ENCODE data around the gene SMG6. TPM values are rescaled to one million over a fixed set of nuclear protein-coding genes. Genes with fewer than 3 reads are reported as not detected.

The SMG6 gene
- total and polyA plus RNA-seq, 2 of the 13 experiments (the other 11 are each of a cell fraction or from before 2014, with no cell fraction given): 4.6 to 14.6 TPM

DNA sequence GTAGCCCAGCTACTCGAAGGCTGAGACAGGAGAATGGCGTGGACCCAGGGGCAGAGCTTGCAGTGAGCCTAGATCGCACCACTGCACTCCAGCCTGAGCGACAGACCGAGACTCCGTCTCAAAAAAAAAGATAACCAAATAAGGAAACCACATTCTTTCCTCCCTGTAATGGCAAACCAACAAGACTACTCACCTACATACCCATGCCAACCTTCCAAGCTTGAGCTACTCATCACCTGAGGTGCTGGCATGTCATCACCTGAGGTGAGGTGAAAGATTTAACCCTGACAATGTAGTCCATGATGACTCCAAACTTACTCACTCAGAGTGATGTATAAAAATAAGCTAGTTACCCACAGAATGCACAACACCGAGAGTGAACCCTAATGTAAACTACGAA, 85.2 kb downstream of the SMG6 start:
- Histone ChIP-seq H3K27me3 (ENCODE audit: control insufficient read depth in 1 of 2, insufficient read depth in 2 of 2, low read length in 2 of 2) (no peaks in the 10 kb centered on the region), H3K9ac (ENCODE audit: insufficient read depth, low read depth, low read length) (no peak overlapping the region), H4K20me1 (ENCODE audit: insufficient read depth, low read length) (no peaks in the 10 kb centered on the region), H3K9me3 (ENCODE audit: low read length) (no peaks in the 10 kb centered on the region), H3K4me3 (replicated peaks in 1 of 3; ENCODE audit: insufficient read depth in 1 of 3, low read depth in 2 of 3, low read length in 3 of 3) (no peak overlapping the region), H3K27ac (ENCODE audit: extremely low read length, insufficient read depth, low read length) (no peak overlapping the region), H2AFZ (ENCODE audit: low read length) (no peak overlapping the region), H3K4me2 (ENCODE audit: low read depth, low read length) (no peak overlapping the region), H3K79me2 (ENCODE audit: insufficient read depth, low read length) (no peaks in the 10 kb centered on the region), H3K4me1 (ENCODE audit: insufficient read depth, low read length) (peaks cover 18% of the 10 kb centered on the region), H3K36me3 (replicated peaks in 1 of 2; ENCODE audit: control insufficient read depth in 1 of 2, insufficient read depth in 2 of 2, low read length in 2 of 2) (peaks cover 0 to 6% of the 10 kb centered on the region in 2 experiments; a peak in 3 of 5 replicates)
- FAIRE-seq (no peak), DNase-seq (ENCODE audit: low spot score) (no peak), ATAC-seq (no peak)
- WGBS (ENCODE audit: low lambda C conversion rate): 96% methylated on average over 8 of the region's 8 CpGs
- intact Hi-C loops (cut with micrococcal nuclease; ENCODE audit: unreplicated experiment) (no loop called here), in situ Hi-C loops (cut with HindIII; ENCODE audit: extremely low pct_ligation_motif_present, low pct_unique_long_range_greater_than_20kb) (no loop called here)
- ChIA-PET POLR2A (no interaction called here), CTCF (ENCODE audit: low intra/inter-chr PET ratio, low total read pairs) (no interaction called here)
- no TSS peak for BruUV-seq (replicated peaks)
- TF ChIP-seq ZNF44 (CRISPR knock-in tag; IDR thresholded peaks at IDR 0.05): no peak
- TF ChIP-seq ZFP36 (IDR thresholded peaks at IDR 0.05; ENCODE audit: borderline replicate concordance, low read depth, low read length, partially characterized antibody): no peak
- TF ChIP-seq, protein P1, sequence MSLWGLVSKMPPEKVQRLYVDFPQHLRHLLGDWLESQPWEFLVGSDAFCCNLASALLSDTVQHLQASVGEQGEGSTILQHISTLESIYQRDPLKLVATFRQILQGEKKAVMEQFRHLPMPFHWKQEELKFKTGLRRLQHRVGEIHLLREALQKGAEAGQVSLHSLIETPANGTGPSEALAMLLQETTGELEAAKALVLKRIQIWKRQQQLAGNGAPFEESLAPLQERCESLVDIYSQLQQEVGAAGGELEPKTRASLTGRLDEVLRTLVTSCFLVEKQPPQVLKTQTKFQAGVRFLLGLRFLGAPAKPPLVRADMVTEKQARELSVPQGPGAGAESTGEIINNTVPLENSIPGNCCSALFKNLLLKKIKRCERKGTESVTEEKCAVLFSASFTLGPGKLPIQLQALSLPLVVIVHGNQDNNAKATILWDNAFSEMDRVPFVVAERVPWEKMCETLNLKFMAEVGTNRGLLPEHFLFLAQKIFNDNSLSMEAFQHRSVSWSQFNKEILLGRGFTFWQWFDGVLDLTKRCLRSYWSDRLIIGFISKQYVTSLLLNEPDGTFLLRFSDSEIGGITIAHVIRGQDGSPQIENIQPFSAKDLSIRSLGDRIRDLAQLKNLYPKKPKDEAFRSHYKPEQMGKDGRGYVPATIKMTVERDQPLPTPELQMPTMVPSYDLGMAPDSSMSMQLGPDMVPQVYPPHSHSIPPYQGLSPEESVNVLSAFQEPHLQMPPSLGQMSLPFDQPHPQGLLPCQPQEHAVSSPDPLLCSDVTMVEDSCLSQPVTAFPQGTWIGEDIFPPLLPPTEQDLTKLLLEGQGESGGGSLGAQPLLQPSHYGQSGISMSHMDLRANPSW (CRISPR knock-in tag; IDR thresholded peaks at IDR 0.05; ENCODE audit: borderline replicate concordance): no peak
- no peak for TF ChIP-seq EHMT2 (IDR thresholded peaks at IDR 0.05; ENCODE audit: borderline replicate concordance, low read depth, low read length)
- TF ChIP-seq MEF2D (CRISPR knock-in tag; IDR thresholded peaks at IDR 0.05): no peak
- no peak for TF ChIP-seq NFYC (CRISPR knock-in tag; IDR thresholded peaks at IDR 0.05)
- TF ChIP-seq XRCC5 (optimal IDR thresholded peaks at IDR 0.05; ENCODE audit: low read length): no peak
- TF ChIP-seq MAFF (IDR thresholded peaks at IDR 0.05; ENCODE audit: low read depth, low read length): no peak
- TF ChIP-seq, protein P2, sequence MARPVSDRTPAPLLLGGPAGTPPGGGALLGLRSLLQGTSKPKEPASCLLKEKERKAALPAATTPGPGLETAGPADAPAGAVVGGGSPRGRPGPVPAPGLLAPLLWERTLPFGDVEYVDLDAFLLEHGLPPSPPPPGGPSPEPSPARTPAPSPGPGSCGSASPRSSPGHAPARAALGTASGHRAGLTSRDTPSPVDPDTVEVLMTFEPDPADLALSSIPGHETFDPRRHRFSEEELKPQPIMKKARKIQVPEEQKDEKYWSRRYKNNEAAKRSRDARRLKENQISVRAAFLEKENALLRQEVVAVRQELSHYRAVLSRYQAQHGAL (CRISPR knock-in tag; IDR thresholded peaks at IDR 0.05; ENCODE audit: not compliant biosample characterization): no peak
- TF ChIP-seq, protein P3, sequence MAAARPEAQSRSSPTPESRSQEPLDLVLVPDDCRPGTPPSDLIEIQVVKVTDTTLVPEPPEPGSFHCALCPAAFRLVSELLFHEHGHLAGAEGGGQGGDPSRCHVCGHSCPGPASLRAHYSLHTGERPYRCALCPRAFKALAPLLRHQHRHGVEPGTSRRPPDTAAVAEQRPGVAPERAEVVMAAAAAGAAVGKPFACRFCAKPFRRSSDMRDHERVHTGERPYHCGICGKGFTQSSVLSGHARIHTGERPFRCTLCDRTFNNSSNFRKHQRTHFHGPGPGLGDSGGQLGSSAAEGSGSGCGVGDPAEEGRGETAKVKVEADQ (CRISPR knock-in tag; IDR thresholded peaks at IDR 0.05; ENCODE audit: borderline replicate concordance): no peak
- no peak for TF ChIP-seq ZNF12 (CRISPR knock-in tag; IDR thresholded peaks at IDR 0.05)
- no peak for TF ChIP-seq ZNF781 (CRISPR knock-in tag; IDR thresholded peaks at IDR 0.05; ENCODE audit: borderline replicate concordance, not compliant biosample characterization)
- TF ChIP-seq ZNF205 (CRISPR knock-in tag; IDR thresholded peaks at IDR 0.05): no peak
- TF ChIP-seq MXD4 (CRISPR knock-in tag; IDR thresholded peaks at IDR 0.05): no peak
- TF ChIP-seq RARA (CRISPR knock-in tag; IDR thresholded peaks at IDR 0.05): no peak
- no peak for TF ChIP-seq STAT5B (CRISPR knock-in tag; IDR thresholded peaks at IDR 0.05)

Measured in HepG2 (cell line).